Uterus (tissue), 4 donors: ENCODE results near the gene ATP8B3. TPM values are rescaled to one million over a fixed set of nuclear protein-coding genes. Genes with fewer than 3 reads are reported as not detected.
A peak's percentile ranks its signal among the peaks of the same experiment; 100 is the strongest.

Source experiments
- DNase-seq, 2 donors: peaks; one replicate each; pipeline ENCODE4 v3.0.0-alpha.2; 2019 to 2020
- H3K27ac ChIP-seq, 2 donors: fragments of 200-600 bp; sonication (generic); 1 replicate in 1 of 2; 2 replicates in 1 of 2; pipeline ENCODE4 v1.5.1; 2016 to 2018
- H3K27me3 ChIP-seq, 2 donors: fragments of 200-600 bp; sonication (generic); one replicate each; pipeline ENCODE4 v1.5.1; 2018 to 2019; ENCODE audit warnings: control low read depth in 1 of 2
- H3K36me3 ChIP-seq, 2 donors: fragments of 200-600 bp; sonication (generic); one replicate each; pipeline ENCODE4 v1.5.1; 2019; ENCODE audit warnings: control low read depth in 1 of 2
- H3K4me1 ChIP-seq, 2 donors: fragments of 200-600 bp; sonication (generic); one replicate each; pipeline ENCODE4 v1.5.1; 2018 to 2019; ENCODE audit warnings: control low read depth in 1 of 2
- H3K4me3 ChIP-seq, 2 donors: fragments of 200-600 bp; sonication (generic); 1 replicate in 1 of 2; 2 replicates in 1 of 2; pipeline ENCODE4 v1.5.1; 2018 to 2019; ENCODE audit warnings: mild to moderate bottlenecking in 1 of 2
- H3K9me3 ChIP-seq, 2 donors: fragments of 200-600 bp; sonication (generic); one replicate each; pipeline ENCODE4 v1.5.1; 2019; ENCODE audit warnings: control low read depth in 1 of 2
- POLR2A ChIP-seq, 2 donors: fragments of 450-650 bp; IDR thresholded peaks; one replicate each; pipeline ENCODE4 v1.6.1; 2016; ENCODE audit warnings: antibody characterized with exemption in 2 of 2, mild to moderate bottlenecking in 1 of 2, moderate library complexity in 1 of 2
- intact Hi-C: fragments of 100-400 bp; cut with DNase I; formaldehyde crosslinking; loops from one replicate; pipeline ENCODE4 v1.15.1; 2023; ENCODE audit warnings: low total_unique reads
- total RNA-seq, 4 donors: library from RNA; depleted of rRNA in 3 of 4; stranded (reverse); fragments of >200 nt in 3 of 4; gene quantifications; one replicate each; pipeline versions ENCODE4 v1.1.0 to v1.2.4, GENCODE V29; 2014 to 2023
- TF ChIP-seq, protein P1 (sequence below), 4 experiments: fragments of 200-600 bp in 2 of 4; fragments of 450-650 bp in 2 of 4; sonication (generic) in 2 of 4; IDR thresholded peaks; one replicate each; pipeline ENCODE4 v1.5.1; 2016 to 2019; ENCODE audit warnings: antibody characterized with exemption in 4 of 4, mild to moderate bottlenecking in 2 of 4, moderate library complexity in 1 of 4
- donor health status: DM: yes; HTN: yes; CAD: no.

Gene ATP8B3
- total RNA-seq, 4 donors from 2014 or later, result 1.0 to 3.3 (median 1.7) TPM; not detected in 1

DNA sequence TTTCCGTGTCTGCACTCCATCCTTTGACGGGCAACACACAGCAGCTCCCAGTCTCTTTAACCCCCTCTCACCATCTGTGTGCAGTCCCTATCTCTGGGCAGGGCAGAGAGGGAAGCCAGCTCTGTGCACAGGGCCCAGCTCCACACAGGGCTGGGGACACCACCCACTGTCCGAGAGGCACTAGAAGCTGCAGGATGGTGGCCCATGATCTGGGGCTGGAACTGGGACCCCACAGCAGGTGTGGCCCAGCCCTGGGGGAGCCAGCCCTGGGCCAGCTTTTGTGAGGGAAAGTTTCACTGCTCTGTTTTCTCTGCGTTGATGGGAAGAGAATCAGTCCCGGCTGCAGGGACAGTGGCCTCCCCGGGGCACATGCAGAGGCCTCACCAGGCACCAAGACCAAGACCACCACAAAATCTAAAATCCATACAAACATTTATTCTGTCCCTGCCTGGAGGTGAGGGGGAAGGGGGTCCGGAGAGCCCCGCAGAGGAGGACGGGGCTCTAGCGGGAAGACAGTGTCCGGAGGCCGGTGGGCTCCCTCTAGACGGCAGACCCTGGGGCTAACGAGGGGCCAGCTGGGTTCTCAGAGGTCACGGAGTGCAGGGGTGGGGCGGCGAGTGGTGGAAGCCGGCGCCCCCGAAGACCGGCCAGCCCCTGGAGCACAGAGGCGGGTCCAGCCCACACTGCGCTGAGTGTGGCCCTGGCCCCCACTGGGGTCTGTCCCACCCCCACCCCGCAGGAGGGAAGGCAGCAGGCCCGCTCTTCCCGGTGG, 2.9 kb upstream of the ATP8B3 start:
- no peaks in the 10 kb centered on the region for H3K9me3 ChIP-seq
- no peak for DNase-seq
- H3K4me1 ChIP-seq, result peaks cover 0 to 16% of the 10 kb centered on the region in 2 donors
- H3K36me3 ChIP-seq, result no peaks in the 10 kb centered on the region
- no peak overlapping the region for H3K4me3 ChIP-seq
- no peak overlapping the region for H3K27ac ChIP-seq
- no peaks in the 10 kb centered on the region for H3K27me3 ChIP-seq
- intact Hi-C loops, result no loop called here
- TF ChIP-seq, protein P1, sequence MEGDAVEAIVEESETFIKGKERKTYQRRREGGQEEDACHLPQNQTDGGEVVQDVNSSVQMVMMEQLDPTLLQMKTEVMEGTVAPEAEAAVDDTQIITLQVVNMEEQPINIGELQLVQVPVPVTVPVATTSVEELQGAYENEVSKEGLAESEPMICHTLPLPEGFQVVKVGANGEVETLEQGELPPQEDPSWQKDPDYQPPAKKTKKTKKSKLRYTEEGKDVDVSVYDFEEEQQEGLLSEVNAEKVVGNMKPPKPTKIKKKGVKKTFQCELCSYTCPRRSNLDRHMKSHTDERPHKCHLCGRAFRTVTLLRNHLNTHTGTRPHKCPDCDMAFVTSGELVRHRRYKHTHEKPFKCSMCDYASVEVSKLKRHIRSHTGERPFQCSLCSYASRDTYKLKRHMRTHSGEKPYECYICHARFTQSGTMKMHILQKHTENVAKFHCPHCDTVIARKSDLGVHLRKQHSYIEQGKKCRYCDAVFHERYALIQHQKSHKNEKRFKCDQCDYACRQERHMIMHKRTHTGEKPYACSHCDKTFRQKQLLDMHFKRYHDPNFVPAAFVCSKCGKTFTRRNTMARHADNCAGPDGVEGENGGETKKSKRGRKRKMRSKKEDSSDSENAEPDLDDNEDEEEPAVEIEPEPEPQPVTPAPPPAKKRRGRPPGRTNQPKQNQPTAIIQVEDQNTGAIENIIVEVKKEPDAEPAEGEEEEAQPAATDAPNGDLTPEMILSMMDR (IDR thresholded peaks at IDR 0.05), result no peak
- no peak for TF ChIP-seq POLR2A (IDR thresholded peaks at IDR 0.05)

DNA sequence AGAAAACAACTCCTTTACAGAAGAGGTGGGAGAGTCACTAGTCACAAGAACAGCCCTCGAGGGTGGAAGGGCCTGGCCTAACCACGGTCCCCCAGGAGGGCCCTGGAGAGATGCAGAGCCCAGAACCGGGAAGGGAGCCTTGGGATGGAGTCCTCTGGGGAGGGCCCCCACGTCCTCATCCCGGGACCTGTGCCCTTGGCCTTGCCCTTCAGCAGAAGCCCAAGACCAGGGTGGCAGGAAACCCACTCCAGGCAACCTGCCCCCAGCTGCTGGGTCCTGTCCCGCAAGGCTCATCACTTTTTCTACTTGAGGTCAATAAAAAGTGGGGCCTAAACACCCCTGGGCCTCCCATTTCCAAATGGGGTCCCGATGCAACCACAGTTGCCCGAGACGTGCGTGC, 2.3 kb upstream of the ATP8B3 start:
- intact Hi-C loops, result no loop called here
- H3K9me3 ChIP-seq, result no peaks in the 10 kb centered on the region
- H3K4me1 ChIP-seq, result peaks cover 0 to 16% of the 10 kb centered on the region in 2 donors
- no peaks in the 10 kb centered on the region for H3K27me3 ChIP-seq
- no peak overlapping the region for H3K27ac ChIP-seq
- TF ChIP-seq POLR2A (IDR thresholded peaks at IDR 0.05), result no peak
- TF ChIP-seq, protein P1 (IDR thresholded peaks at IDR 0.05), result no peak
- H3K36me3 ChIP-seq, result no peaks in the 10 kb centered on the region
- no peak overlapping the region for H3K4me3 ChIP-seq
- no peak for DNase-seq

DNA sequence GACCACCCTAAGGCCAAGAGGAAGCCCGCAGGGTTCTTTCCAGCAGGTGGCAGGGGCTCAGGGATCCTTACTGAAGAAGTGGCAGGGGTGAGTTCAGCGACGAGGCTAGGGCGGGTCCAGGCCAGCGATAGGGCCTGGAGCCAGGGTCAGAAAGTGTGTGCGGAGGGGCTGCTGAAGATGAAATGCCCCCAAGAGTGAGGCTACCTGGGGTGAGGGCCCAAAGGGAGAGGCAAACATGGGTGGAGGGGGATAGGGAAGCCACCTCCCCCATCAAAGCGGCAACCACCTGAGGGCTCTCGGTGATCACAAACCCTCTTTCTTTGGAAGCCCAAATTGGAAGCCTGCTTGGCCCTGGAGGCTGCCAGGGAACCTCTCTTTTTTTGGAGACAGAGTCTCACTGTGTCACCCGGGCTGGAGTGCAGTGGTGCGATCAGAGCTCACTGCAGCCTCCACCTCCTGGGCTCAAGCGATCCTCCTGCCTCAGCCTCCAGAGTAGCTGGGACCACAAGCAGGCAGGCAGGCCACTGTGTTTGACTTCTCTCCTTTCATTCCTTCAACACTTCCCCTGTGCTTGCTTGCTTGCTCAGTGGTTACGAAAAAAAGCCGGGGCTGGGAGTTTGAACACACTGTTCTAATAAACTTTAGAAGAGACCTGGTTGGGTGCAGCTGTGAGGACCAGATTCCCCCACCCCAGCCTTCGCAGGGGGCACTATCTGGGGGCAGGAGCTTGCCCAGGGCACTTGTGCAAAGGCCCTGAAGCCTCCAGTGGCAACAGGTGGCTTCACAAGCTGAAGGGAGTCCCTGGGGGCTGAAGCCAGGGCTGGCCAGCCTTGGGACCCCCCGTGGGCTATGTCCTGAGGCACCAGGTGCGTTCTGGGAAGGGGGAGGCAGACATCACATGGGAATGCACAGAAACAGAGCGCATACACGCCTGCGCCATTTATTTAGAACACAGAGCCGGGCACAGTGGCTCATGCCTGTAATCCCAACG, 1.4 kb upstream of the ATP8B3 start:
- H3K9me3 ChIP-seq, result no peaks in the 10 kb centered on the region
- H3K36me3 ChIP-seq, result no peaks in the 10 kb centered on the region
- TF ChIP-seq, protein P1 (IDR thresholded peaks at IDR 0.05), result no peak
- no peak for TF ChIP-seq POLR2A (IDR thresholded peaks at IDR 0.05)
- intact Hi-C loops, result no loop called here
- H3K27me3 ChIP-seq, result no peaks in the 10 kb centered on the region
- no peak overlapping the region for H3K27ac ChIP-seq
- DNase-seq, result peak in 1 of 2 donors; percentile 13
- H3K4me3 ChIP-seq, result peak overlapping the region in 1 of 2 donors; percentile 26
- H3K4me1 ChIP-seq, result peaks cover 0 to 16% of the 10 kb centered on the region in 2 donors

DNA sequence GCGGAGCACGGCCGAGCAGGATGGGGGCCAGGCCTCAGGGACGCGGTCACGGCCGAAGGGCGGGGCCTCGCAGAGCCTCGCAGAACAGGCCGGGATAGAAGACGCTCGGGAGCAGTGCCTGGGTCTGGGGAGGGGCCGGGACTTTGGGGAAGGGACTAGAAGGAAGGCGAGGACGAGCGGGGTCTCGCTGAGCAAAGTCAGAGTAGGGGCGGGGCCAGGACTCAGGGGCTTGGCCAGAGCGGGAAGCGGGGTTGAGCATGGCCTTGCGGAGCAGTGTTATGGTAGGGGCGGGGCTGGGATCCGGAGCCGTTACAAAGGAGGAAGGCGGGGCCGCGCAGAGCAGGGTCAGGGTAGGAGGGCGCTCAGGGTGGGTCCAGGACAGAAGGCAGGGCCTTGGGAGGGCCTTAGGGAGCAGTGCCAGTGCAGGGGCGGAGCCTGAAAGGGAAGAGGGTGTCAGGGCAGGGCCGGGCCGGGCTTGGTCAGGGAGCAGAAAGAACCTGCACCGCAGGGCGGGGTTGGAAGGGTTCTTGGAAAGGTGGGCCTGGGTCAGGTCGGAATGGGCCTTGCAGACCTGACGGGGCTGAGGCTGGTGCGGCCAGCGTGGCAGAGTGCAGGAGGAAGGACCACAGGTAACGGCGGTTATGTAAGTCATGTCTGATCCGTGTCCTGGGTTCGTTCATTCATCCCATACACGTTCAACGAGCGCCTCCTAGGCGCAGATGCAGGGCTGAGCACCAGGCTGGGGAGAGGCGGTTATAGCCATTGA, 533 bp upstream of the ATP8B3 start:
- peak in 1 of 2 donors; percentile 35 for TF ChIP-seq POLR2A (IDR thresholded peaks at IDR 0.05)
- TF ChIP-seq, protein P1 (IDR thresholded peaks at IDR 0.05), result peak; percentile 19 to 50 (median 32)
- Histone ChIP-seq H3K27ac (peak overlapping the region; percentile 74 to 77), H3K9me3 (no peaks in the 10 kb centered on the region), H3K27me3 (no peaks in the 10 kb centered on the region), H3K4me3 (peak overlapping the region; percentile 26 to 39), H3K4me1 (peaks cover 0 to 16% of the 10 kb centered on the region in 2 donors), H3K36me3 (no peaks in the 10 kb centered on the region)
- intact Hi-C loops, result no loop called here
- peak; percentile 85 to 91 for DNase-seq
